ENCODE measurements around the gene OOEP.

GRCh38 chr6:73349311-73349710 lies 20.4 kb downstream of the OOEP start:
- TF ChIP-seq, protein P1, sequence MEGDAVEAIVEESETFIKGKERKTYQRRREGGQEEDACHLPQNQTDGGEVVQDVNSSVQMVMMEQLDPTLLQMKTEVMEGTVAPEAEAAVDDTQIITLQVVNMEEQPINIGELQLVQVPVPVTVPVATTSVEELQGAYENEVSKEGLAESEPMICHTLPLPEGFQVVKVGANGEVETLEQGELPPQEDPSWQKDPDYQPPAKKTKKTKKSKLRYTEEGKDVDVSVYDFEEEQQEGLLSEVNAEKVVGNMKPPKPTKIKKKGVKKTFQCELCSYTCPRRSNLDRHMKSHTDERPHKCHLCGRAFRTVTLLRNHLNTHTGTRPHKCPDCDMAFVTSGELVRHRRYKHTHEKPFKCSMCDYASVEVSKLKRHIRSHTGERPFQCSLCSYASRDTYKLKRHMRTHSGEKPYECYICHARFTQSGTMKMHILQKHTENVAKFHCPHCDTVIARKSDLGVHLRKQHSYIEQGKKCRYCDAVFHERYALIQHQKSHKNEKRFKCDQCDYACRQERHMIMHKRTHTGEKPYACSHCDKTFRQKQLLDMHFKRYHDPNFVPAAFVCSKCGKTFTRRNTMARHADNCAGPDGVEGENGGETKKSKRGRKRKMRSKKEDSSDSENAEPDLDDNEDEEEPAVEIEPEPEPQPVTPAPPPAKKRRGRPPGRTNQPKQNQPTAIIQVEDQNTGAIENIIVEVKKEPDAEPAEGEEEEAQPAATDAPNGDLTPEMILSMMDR (IDR thresholded peaks at IDR 0.05; ENCODE audit: low read length): no peak
- no peak for TF ChIP-seq EZH2phosphoT487 (IDR thresholded peaks at IDR 0.05; ENCODE audit: low read length)

Measured in MM.1S (cell line).